GM13976 (cell line): ENCODE results near the gene IFNGR1.

Source experiments
- DNase-seq: peaks from one replicate; pipeline ENCODE4 v3.0.0; 2012; ENCODE audit warnings: low spot score
- in situ Hi-C: fragments of 300-500 bp; cut with MboI; formaldehyde crosslinking; loops from one replicate; pipeline ENCODE4 v1.12.0; 2022; ENCODE audit warnings: low sequenced_read_pairs, mixed read lengths, inconsistent platforms; ENCODE audit not compliant: unreplicated experiment
- TF ChIP-seq, protein P1 (sequence below): IDR thresholded peaks from 2 replicates; pipeline ENCODE4 v1.5.1; 2012; ENCODE audit warnings: borderline replicate concordance, mild to moderate bottlenecking; ENCODE audit not compliant: insufficient read depth; ENCODE audit errors: extremely low read depth, missing control alignments, control extremely low read depth

IFNGR1 gene

DNA sequence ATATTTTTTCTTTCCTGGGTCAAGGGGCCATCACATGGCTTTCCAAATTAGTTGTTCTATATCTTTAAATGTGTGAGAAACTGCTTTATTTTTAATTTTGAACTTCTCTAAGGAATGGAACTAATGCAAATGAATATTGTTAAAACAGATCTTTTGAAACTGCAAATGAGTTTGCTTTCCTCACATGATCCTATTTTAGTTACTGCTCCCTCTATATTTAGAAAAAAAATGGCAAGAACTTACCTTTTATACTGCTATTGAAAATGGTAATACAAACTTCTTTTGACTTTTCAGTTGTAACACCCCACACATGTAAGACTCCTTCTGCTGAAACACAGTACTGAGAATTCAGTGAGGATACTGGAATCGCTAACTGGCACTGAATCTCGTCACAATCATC lies 15.9 kb downstream of the IFNGR1 start:
- TF ChIP-seq, protein P1, sequence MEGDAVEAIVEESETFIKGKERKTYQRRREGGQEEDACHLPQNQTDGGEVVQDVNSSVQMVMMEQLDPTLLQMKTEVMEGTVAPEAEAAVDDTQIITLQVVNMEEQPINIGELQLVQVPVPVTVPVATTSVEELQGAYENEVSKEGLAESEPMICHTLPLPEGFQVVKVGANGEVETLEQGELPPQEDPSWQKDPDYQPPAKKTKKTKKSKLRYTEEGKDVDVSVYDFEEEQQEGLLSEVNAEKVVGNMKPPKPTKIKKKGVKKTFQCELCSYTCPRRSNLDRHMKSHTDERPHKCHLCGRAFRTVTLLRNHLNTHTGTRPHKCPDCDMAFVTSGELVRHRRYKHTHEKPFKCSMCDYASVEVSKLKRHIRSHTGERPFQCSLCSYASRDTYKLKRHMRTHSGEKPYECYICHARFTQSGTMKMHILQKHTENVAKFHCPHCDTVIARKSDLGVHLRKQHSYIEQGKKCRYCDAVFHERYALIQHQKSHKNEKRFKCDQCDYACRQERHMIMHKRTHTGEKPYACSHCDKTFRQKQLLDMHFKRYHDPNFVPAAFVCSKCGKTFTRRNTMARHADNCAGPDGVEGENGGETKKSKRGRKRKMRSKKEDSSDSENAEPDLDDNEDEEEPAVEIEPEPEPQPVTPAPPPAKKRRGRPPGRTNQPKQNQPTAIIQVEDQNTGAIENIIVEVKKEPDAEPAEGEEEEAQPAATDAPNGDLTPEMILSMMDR: no peak
- DNase-seq: no peak
- in situ Hi-C loops: no loop called here

GRCh38 chr6:137202078-137202477 lies 17.1 kb downstream of the IFNGR1 start:
- in situ Hi-C loops: no loop called here
- DNase-seq: no peak
- TF ChIP-seq, protein P1: peak; percentile 15

DNA sequence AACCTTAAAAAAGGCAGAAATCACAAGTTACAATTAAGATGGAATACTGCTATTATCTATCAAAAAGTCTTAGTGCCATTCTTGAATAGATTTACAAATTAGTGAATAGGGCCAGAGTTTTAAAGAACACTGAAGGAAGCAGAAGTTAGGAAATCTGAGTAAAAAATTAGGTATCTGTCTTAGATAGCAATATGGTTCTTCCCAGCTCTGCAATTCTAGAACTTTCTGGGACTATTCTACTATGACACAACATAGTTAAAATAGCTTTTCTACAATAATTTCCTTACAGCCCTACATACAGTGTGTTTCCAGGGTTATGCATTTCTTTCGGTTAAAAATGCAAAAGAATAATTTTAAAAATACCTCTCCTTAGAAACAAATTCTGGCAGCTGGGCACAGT lies 18.2 kb downstream of the IFNGR1 start:
- in situ Hi-C loops: no loop called here
- TF ChIP-seq, protein P1: no peak
- no peak for DNase-seq

DNA sequence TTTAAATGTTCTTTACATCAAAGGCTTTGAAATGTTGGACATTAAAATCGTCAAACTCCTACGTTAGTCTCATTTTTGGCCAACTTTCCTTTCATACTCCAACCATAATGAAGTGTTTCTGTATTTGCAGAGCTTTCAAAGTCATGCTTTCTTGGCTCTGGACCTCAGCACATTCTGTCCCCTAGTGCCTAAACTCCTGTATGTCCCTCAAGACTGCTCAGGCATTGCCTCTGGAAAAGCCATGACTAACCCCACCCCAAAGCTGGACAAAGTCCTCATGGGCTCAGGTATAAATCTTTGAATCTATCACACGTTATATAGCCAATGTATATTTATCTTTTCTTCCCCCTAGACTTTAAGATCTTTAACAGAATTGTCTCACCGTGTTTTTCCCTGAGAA lies 18.9 kb downstream of the IFNGR1 start:
- TF ChIP-seq, protein P1: no peak
- no peak for DNase-seq
- in situ Hi-C loops: no loop called here

DNA sequence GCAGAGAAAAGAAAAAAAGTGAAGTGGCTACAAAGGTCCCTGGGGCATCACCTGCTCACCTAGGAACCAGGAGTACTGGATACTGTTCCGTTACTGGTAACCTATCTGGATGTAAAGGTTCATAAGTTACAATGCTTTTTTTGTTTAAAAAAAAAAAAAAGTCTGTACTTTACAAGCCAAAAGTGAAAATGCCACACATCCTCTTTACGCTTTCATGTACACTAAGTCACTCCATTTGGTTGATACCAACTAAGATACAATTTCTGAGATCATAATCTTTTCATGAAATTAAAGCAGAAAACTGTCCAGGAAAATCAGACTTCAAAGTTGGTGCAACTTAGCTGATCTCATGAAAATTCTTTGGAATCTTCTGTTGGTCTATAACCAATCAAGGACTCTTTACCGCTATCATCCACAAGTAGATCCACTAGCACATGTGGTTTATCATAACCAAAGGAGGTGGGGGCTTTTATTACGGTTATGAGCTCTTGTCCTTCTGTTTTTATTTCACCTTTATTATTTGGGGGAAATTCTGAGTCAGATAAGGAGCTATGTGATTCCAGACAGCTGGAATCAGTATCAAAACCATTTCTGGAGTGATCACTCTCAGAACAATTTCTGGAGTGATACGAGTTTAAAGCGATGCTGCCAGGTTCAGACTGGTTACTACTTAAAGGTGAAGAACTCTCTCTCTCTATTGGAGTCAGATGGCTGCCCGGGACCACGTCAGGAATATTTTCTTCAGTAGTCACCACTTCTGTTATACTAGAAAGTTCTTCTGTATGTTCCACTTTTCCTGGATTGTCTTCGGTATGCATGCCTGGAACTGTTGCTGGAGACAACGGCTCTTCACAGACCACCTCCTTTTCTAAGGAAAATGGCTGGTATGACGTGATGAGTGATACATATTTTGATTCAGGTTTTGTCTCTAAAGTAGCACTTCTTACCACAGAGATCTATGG lies 21.2 kb downstream of the IFNGR1 start:
- TF ChIP-seq, protein P1: no peak
- in situ Hi-C loops: no loop called here
- DNase-seq: no peak

DNA sequence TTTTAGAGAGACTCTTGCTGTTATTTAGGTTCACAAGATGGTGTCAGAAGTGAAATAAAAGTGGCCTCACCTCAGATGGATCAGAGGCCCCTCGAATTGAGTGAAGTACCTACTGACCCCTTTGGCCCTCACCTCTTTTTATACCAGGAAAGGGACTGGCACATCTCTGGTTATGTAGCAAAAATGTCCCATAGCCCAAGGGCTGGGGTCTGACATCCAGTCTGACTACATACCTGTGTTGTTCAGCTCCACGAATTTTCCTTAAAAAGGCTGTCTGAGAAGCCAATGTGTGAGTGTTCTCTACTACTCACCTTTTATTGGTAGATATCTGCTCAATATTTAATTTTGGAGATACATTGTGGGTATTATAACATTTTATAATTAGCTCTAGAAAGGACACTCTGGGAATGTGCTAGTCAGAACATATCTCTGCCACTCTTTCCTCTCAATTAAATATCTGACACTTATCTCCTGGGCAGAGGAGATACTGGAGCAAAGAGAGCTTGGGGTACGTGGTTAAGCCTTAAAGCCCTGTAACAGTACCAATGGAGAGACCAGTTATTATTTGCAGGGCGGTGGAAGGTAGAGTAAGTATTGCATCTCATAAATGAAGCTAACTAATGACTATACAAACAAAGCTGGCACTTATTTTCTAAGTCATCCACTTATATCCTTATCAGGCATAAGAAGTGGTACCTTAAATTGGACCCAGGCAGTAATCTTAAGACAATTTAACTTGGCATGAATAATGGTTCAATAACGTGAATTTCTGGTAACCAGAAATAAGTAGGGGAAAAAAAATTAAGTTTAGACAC lies 25.7 kb downstream of the IFNGR1 start:
- no peak for DNase-seq
- in situ Hi-C loops: no loop called here
- TF ChIP-seq, protein P1: no peak
